ENCODE results near the gene SBF1. TPM values are rescaled to one million over a fixed set of nuclear protein-coding genes. Genes with fewer than 3 reads are reported as not detected.

Gene SBF1
- total and polyA plus RNA-seq, 2 of the 13 experiments (the other 11 are each of a cell fraction or from before 2014, with no cell fraction given): 31.7 to 40.9 TPM

GRCh38 chr22:50507991-50508884, 33.4 kb upstream of the SBF1 start, which contains the start of gene NCAPH2 (continued):
- TF ChIP-seq NFYC (CRISPR knock-in tag; IDR thresholded peaks at IDR 0.05): peak; percentile 64
- 0 out of 2 replicates have a peak, but pooled peaks have one; percentile 53 for TF ChIP-seq SMAD3 (CRISPR knock-in tag; IDR thresholded peaks at IDR 0.05)
- TF ChIP-seq SKI (IDR thresholded peaks at IDR 0.05; ENCODE audit: partially characterized antibody): peak; percentile 53
- TF ChIP-seq ZBTB46 (CRISPR knock-in tag; IDR thresholded peaks at IDR 0.05; ENCODE audit: borderline replicate concordance): no peak
- peak; percentile 93 for TF ChIP-seq ZBTB21 (CRISPR knock-in tag; IDR thresholded peaks at IDR 0.05)
- TF ChIP-seq MIER3 (CRISPR knock-in tag; IDR thresholded peaks at IDR 0.05; ENCODE audit: borderline replicate concordance): 0 out of 2 replicates have a peak, but pooled peaks have one; percentile 24
- peak; percentile 73 for TF ChIP-seq POGZ (CRISPR knock-in tag; IDR thresholded peaks at IDR 0.05)
- TF ChIP-seq PRDM15 (CRISPR knock-in tag; IDR thresholded peaks at IDR 0.05): no peak
- TF ChIP-seq NONO (IDR thresholded peaks at IDR 0.05): no peak
- peak; percentile 78 for TF ChIP-seq NONO (CRISPR knock-in tag; conservative IDR thresholded peaks at IDR 0.05)
- no peak for TF ChIP-seq ZNF20 (CRISPR knock-in tag; IDR thresholded peaks at IDR 0.05)
- peak; percentile 80; the same call in 1 of the 2 replicates for TF ChIP-seq FOXC1 (CRISPR knock-in tag; IDR thresholded peaks at IDR 0.05; ENCODE audit: borderline replicate concordance)
- TF ChIP-seq SAFB2 (CRISPR knock-in tag; IDR thresholded peaks at IDR 0.05; ENCODE audit: borderline replicate concordance, low read depth): no peak
- TF ChIP-seq ZNF484 (CRISPR knock-in tag; IDR thresholded peaks at IDR 0.05; ENCODE audit: borderline replicate concordance, low read depth): no peak
- TF ChIP-seq NR1H2 (CRISPR knock-in tag; IDR thresholded peaks at IDR 0.05; ENCODE audit: borderline replicate concordance, low read depth): no peak
- peak; percentile 37 for TF ChIP-seq FOSL2 (CRISPR knock-in tag; IDR thresholded peaks at IDR 0.05)
- TF ChIP-seq RBM22 (optimal IDR thresholded peaks at IDR 0.05; ENCODE audit: low read length): no peak
- no peak for TF ChIP-seq ARID2 (CRISPR knock-in tag; IDR thresholded peaks at IDR 0.05; ENCODE audit: borderline replicate concordance)
- 0 out of 2 replicates have a peak, but pooled peaks have one; percentile 63 for TF ChIP-seq ZFP90 (CRISPR knock-in tag; IDR thresholded peaks at IDR 0.05; ENCODE audit: borderline replicate concordance)
- TF ChIP-seq SYNCRIP (IDR thresholded peaks at IDR 0.05; ENCODE audit: insufficient read depth, low read depth, low read length): no peak
- TF ChIP-seq ZUFSP (CRISPR knock-in tag; IDR thresholded peaks at IDR 0.05; ENCODE audit: borderline replicate concordance): no peak
- no peak for TF ChIP-seq MYNN (CRISPR knock-in tag; IDR thresholded peaks at IDR 0.05; ENCODE audit: low read depth)
- peak; percentile 92 for TF ChIP-seq KAT8 (CRISPR knock-in tag; IDR thresholded peaks at IDR 0.05)

Data from HepG2 (cell line).